ENCODE results near the gene C19orf73. TPM values are rescaled to one million over a fixed set of nuclear protein-coding genes. Genes with fewer than 3 reads are reported as not detected.

The C19orf73 gene
- total and polyA plus RNA-seq, 2 donors (not counting 1 experiment from before 2014, with no cell fraction given), result 0.30 to 0.83 TPM

DNA sequence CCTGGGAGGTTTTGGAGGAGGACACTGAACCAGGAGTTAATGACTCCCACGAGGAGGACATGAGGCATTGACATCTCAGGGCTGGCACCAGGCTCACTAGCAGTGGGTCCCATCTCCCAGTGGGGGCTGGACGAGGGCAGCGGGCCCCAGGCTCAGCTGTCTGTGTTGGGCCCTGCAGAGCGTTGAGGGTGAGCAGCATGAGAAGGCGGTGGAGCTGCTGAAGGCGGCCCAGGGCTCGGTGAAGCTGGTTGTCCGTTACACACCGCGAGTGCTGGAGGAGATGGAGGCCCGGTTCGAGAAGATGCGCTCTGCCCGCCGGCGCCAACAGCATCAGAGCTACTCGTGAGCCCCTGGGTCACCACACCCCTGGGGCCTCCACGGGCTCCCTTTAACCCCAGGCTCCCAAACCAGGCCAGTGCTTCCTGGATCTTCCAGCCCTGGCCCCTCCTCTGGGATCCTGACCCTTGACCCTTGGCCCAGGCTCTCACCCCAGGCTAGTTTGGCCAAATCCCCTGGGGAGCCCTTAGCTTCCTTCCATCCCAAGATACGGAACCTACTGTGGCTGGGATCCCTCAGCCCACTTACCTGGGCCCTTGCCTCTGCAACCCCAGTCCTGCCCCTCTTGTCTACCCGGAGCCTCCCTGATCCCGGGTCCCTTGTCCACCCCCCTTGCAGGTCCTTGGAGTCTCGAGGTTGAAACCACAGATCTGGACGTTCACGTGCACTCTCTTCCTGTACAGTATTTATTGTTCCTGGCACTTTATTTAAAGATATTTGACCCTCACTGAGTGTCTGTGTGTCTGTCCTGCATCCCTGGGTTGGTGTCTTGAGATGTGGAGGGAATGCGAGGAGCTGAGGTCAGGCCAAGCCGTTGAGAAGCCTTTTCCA is 1.0 kb downstream of the C19orf73 start:
- no peaks in the 10 kb centered on the region for H3K9me3 ChIP-seq (ENCODE audit: control insufficient read depth, insufficient read depth, low read depth, low read length)
- H4K20me1 ChIP-seq (ENCODE audit: control insufficient read depth, extremely low read depth, insufficient read depth, low read length), result no peaks in the 10 kb centered on the region
- H3K4me1 ChIP-seq (ENCODE audit: control insufficient read depth, extremely low read depth, insufficient read depth, low read length), result peaks cover 9% of the 10 kb centered on the region
- H3K9ac ChIP-seq (ENCODE audit: insufficient read depth, low read length), result no peak overlapping the region
- no peaks in the 10 kb centered on the region for H3K79me2 ChIP-seq (ENCODE audit: control insufficient read depth, insufficient read depth, low read length)
- DNase-seq (ENCODE audit: low read depth in 2 of 2), result no peak
- peaks cover 13% of the 10 kb centered on the region for H3K27me3 ChIP-seq (ENCODE audit: control insufficient read depth, insufficient read depth, low read length)
- H3K4me3 ChIP-seq (replicated peaks in 1 of 4; ENCODE audit: control extremely low read depth in 1 of 4, insufficient read depth in 1 of 4, low read depth in 3 of 4, low read length in 4 of 4), result peak overlapping the region; percentile 21 to 76 (median 50)
- TF ChIP-seq EZH2 (IDR thresholded peaks at IDR 0.05; ENCODE audit: low read length, missing control alignments), result no peak
- TF ChIP-seq CTCF (conservative IDR thresholded peaks at IDR 0.05 in 1 of 2, IDR thresholded peaks at IDR 0.05 in 1 of 2; ENCODE audit: low read depth in 1 of 2, low read length in 2 of 2), result no peak
- H3K27ac ChIP-seq (ENCODE audit: insufficient read depth, low read length), result no peak overlapping the region
- peak overlapping the region; percentile 38 for H3K4me2 ChIP-seq (ENCODE audit: extremely low read depth, insufficient read depth, low read length)
- H2AFZ ChIP-seq (ENCODE audit: low read length), result no peak overlapping the region
- no peaks in the 10 kb centered on the region for H3K36me3 ChIP-seq (ENCODE audit: control insufficient read depth, insufficient read depth, low read length)

GRCh38 chr19:49116544-49116943 is 2.4 kb downstream of the C19orf73 start:
- TF ChIP-seq CTCF (conservative IDR thresholded peaks at IDR 0.05 in 1 of 2, IDR thresholded peaks at IDR 0.05 in 1 of 2; ENCODE audit: low read depth in 1 of 2, low read length in 2 of 2) (no peak), EZH2 (IDR thresholded peaks at IDR 0.05; ENCODE audit: low read length, missing control alignments) (no peak)
- no peaks in the 10 kb centered on the region for H3K9me3 ChIP-seq (ENCODE audit: control insufficient read depth, insufficient read depth, low read depth, low read length)
- no peaks in the 10 kb centered on the region for H3K79me2 ChIP-seq (ENCODE audit: control insufficient read depth, insufficient read depth, low read length)
- DNase-seq (ENCODE audit: low read depth in 2 of 2), result no peak
- no peak overlapping the region for H3K4me3 ChIP-seq (replicated peaks in 1 of 4; ENCODE audit: control extremely low read depth in 1 of 4, insufficient read depth in 1 of 4, low read depth in 3 of 4, low read length in 4 of 4)
- H3K4me2 ChIP-seq (ENCODE audit: extremely low read depth, insufficient read depth, low read length), result no peak overlapping the region
- H3K9ac ChIP-seq (ENCODE audit: insufficient read depth, low read length), result no peak overlapping the region
- peaks cover 13% of the 10 kb centered on the region for H3K27me3 ChIP-seq (ENCODE audit: control insufficient read depth, insufficient read depth, low read length)
- no peaks in the 10 kb centered on the region for H4K20me1 ChIP-seq (ENCODE audit: control insufficient read depth, extremely low read depth, insufficient read depth, low read length)
- H2AFZ ChIP-seq (ENCODE audit: low read length), result no peak overlapping the region
- H3K27ac ChIP-seq (ENCODE audit: insufficient read depth, low read length), result no peak overlapping the region
- peaks cover 9% of the 10 kb centered on the region for H3K4me1 ChIP-seq (ENCODE audit: control insufficient read depth, extremely low read depth, insufficient read depth, low read length)
- H3K36me3 ChIP-seq (ENCODE audit: control insufficient read depth, insufficient read depth, low read length), result no peaks in the 10 kb centered on the region

GRCh38 chr19:49114630-49115363 is 4.1 kb downstream of the C19orf73 start:
- H3K4me2 ChIP-seq (ENCODE audit: extremely low read depth, insufficient read depth, low read length), result peak overlapping the region; percentile 62
- peak overlapping the region; percentile 47 to 70 (median 65) for H3K4me3 ChIP-seq (replicated peaks in 1 of 4; ENCODE audit: control extremely low read depth in 1 of 4, insufficient read depth in 1 of 4, low read depth in 3 of 4, low read length in 4 of 4)
- no peaks in the 10 kb centered on the region for H3K36me3 ChIP-seq (ENCODE audit: control insufficient read depth, insufficient read depth, low read length)
- peaks cover 8% of the 10 kb centered on the region for H3K4me1 ChIP-seq (ENCODE audit: control insufficient read depth, extremely low read depth, insufficient read depth, low read length)
- no peaks in the 10 kb centered on the region for H3K27me3 ChIP-seq (ENCODE audit: control insufficient read depth, insufficient read depth, low read length)
- H2AFZ ChIP-seq (ENCODE audit: low read length), result peak overlapping the region; percentile 54
- H3K27ac ChIP-seq (ENCODE audit: insufficient read depth, low read length), result peak overlapping the region; percentile 18
- H3K79me2 ChIP-seq (ENCODE audit: control insufficient read depth, insufficient read depth, low read length), result no peaks in the 10 kb centered on the region
- H3K9me3 ChIP-seq (ENCODE audit: control insufficient read depth, insufficient read depth, low read depth, low read length), result no peaks in the 10 kb centered on the region
- TF ChIP-seq CTCF (conservative IDR thresholded peaks at IDR 0.05 in 1 of 2, IDR thresholded peaks at IDR 0.05 in 1 of 2; ENCODE audit: low read depth in 1 of 2, low read length in 2 of 2) (no peak), EZH2 (IDR thresholded peaks at IDR 0.05; ENCODE audit: low read length, missing control alignments) (no peak)
- no peaks in the 10 kb centered on the region for H4K20me1 ChIP-seq (ENCODE audit: control insufficient read depth, extremely low read depth, insufficient read depth, low read length)
- DNase-seq (ENCODE audit: low read depth in 2 of 2), result peak; percentile 46 to 55
- H3K9ac ChIP-seq (ENCODE audit: insufficient read depth, low read length), result peak overlapping the region; percentile 58
